Kidney (tissue), 14 donors: ENCODE results near the gene PYGB. TPM values are rescaled to one million over a fixed set of nuclear protein-coding genes. Genes with fewer than 3 reads are reported as not detected.

ENCODE experiments used
- DNase-seq, 5 donors: peaks; one replicate each; pipeline ENCODE4 v3.0.0-alpha.2; 2013 to 2020
- FAIRE-seq: peaks from 2 replicates; lab custom pipeline; 2012; peaks lifted over from hg19 to GRCh38; lab: Jason Lieb, UNC
- H3K27ac ChIP-seq, 2 donors: one replicate each; pipeline ENCODE4 v1.7.0; 2013; ENCODE audit warnings: low read depth in 2 of 2, low read length in 2 of 2, inconsistent platforms in 1 of 2
- H3K27me3 ChIP-seq: one replicate; pipeline ENCODE4 v1.7.1; 2013; ENCODE audit warnings: low read length, inconsistent platforms; ENCODE audit not compliant: control insufficient read depth, insufficient read depth
- H3K36me3 ChIP-seq, 3 donors: one replicate each; pipeline versions ENCODE4 v1.7.0 to v1.7.1; 2013; ENCODE audit warnings: low read length in 3 of 3, control low read depth in 1 of 3, inconsistent platforms in 1 of 3; ENCODE audit not compliant: insufficient read depth in 3 of 3, control insufficient read depth in 2 of 3
- H3K4me1 ChIP-seq, 3 donors: one replicate each; pipeline versions ENCODE4 v1.7.0 to v1.7.1; 2013; ENCODE audit warnings: low read length in 3 of 3, inconsistent platforms in 1 of 3, low read depth in 1 of 3; ENCODE audit not compliant: control insufficient read depth in 2 of 3, insufficient read depth in 2 of 3
- H3K4me3 ChIP-seq, 3 donors: one replicate each; pipeline versions ENCODE4 v1.7.0 to v1.8.1; 2013; ENCODE audit warnings: low read length in 3 of 3, control low read depth in 1 of 3, inconsistent platforms in 1 of 3
- H3K9ac ChIP-seq, 3 donors: one replicate each; pipeline versions ENCODE4 v1.7.0 to v1.7.1; 2013; ENCODE audit warnings: low read length in 3 of 3, control low read depth in 1 of 3, inconsistent platforms in 1 of 3
- H3K9me3 ChIP-seq, 3 donors: one replicate each; pipeline versions ENCODE4 v1.7.0 to v1.7.1; 2013; ENCODE audit warnings: low read length in 3 of 3, control low read depth in 1 of 3, inconsistent platforms in 1 of 3; ENCODE audit not compliant: control insufficient read depth in 2 of 3, insufficient read depth in 1 of 3
- intact Hi-C: fragments of 100-400 bp; cut with DNase I; formaldehyde crosslinking; loops from one replicate; pipeline ENCODE4 v1.11.1; 2022
- polyA plus RNA-seq: library from polyadenylated mRNA; stranded (reverse); fragments of 350-450 nt; fragmentation: Illumina TruSeq; extraction: RNeasy Lipid Tissue Mini Kit (QIAGEN cat#74804); gene quantifications from one replicate; pipeline ENCODE4 v1.2.3, GENCODE V29; 2014; ENCODE audit warnings: low read depth, low replicate concordance; ENCODE audit not compliant: insufficient read depth
- total RNA-seq: library from RNA; stranded (reverse); fragmentation: NEBNext Ultra II Directional; extraction: Animal tissue kit (Norgen Biotek cat#: 25700); gene quantifications from one replicate; pipeline ENCODE4 v1.2.1, GENCODE V29; 2021
- TF ChIP-seq, protein P1 (sequence below): IDR thresholded peaks from 3 replicates; pipeline ENCODE4 v1.5.1; 2012; ENCODE audit warnings: mild to moderate bottlenecking, moderate library complexity, borderline replicate concordance; ENCODE audit not compliant: insufficient read depth; ENCODE audit errors: extremely low read depth
- donor health status: control.
- donor health status: control.
- donor health status: control.
- donor health status: control.
- donor health status: control.
- donor health status: DM: yes; HTN: yes; CAD: no.
- donor health status: Normal renal cell carcinoma (clear cell type).

Gene PYGB
- total and polyA plus RNA-seq, 2 donors from 2014 or later, result 50.9 to 176 TPM

DNA sequence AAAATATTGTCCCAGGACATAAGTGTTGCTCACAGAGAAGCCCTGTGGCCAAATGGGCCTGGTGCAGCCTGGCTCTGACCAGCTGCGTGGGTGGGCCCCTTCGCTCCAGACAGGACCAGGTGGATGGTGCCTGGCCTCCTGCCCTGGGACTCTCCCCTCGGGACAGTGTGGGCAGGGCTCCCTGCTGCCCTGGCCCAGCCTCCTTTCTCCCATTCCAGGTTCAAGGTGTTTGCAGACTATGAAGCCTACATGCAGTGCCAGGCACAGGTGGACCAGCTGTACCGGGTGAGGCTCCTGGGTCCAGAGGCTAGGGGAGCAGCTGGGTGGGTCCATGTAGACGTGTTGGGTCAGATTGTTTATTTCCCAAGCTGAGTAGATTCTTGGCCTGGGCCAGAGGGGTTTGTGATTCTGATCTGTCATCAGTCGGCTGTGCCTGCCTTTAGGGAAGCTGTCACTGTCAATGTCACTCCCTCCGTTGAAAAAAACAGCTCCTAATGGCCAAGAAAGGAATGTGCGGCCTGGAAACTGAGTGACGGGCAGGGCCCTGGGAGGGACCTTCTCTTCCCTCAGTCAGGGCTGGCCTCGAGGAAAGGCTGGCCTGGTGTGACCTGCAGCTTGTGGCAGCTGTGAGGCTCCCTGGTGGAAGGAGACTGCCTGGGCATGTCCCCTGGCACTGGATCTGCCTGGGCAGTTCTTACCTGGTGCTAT is 47.7 kb downstream of the PYGB start:
- Histone ChIP-seq H3K9ac (no peak overlapping the region), H3K27me3 (no peaks in the 10 kb centered on the region), H3K27ac (peak overlapping the region; percentile 14 to 39), H3K9me3 (no peaks in the 10 kb centered on the region), H3K4me3 (no peak overlapping the region), H3K4me1 (peaks cover 0 to 15% (median 5%) of the 10 kb centered on the region in 3 donors), H3K36me3 (peaks cover 0 to 8% (median 0%) of the 10 kb centered on the region in 3 donors)
- DNase-seq (no peak), FAIRE-seq (no peak)
- intact Hi-C loops, result no loop called here
- TF ChIP-seq, protein P1, sequence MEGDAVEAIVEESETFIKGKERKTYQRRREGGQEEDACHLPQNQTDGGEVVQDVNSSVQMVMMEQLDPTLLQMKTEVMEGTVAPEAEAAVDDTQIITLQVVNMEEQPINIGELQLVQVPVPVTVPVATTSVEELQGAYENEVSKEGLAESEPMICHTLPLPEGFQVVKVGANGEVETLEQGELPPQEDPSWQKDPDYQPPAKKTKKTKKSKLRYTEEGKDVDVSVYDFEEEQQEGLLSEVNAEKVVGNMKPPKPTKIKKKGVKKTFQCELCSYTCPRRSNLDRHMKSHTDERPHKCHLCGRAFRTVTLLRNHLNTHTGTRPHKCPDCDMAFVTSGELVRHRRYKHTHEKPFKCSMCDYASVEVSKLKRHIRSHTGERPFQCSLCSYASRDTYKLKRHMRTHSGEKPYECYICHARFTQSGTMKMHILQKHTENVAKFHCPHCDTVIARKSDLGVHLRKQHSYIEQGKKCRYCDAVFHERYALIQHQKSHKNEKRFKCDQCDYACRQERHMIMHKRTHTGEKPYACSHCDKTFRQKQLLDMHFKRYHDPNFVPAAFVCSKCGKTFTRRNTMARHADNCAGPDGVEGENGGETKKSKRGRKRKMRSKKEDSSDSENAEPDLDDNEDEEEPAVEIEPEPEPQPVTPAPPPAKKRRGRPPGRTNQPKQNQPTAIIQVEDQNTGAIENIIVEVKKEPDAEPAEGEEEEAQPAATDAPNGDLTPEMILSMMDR, result no peak

DNA sequence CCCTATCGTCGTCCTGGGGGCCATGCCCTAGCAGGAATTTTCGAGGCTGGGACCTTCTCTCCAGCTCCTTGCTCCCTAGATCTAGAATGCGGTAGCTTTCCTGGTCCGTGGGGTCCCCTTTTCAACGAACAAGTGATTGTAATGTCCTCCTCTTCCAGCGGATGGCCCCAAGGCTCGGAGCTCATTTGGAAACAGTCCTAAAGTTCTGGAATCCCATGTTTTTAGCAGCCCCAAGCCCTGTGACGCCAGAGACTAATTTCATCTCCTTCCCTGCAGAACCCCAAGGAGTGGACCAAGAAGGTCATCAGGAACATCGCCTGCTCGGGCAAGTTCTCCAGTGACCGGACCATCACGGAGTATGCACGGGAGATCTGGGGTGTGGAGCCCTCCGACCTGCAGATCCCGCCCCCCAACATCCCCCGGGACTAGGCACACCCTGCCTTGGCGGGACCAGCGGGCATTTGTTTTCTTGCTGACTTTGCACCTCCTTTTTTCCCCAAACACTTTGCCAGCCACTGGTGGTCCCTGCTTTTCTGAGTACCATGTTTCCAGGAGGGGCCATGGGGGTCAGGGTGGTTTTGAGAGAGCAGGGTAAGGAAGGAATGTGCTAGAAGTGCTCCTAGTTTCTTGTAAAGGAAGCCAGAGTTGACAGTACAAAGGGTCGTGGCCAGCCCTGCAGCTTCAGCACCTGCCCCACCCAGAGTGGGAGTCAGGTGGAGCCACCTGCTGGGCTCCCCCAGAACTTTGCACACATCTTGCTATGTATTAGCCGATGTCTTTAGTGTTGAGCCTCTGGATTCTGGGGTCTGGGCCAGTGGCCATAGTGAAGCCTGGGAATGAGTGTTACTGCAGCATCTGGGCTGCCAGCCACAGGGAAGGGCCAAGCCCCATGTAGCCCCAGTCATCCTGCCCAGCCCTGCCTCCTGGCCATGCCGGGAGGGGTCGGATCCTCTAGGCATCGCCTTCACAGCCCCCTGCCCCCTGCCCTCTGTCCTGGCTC is 48.5 kb downstream of the PYGB start:
- Histone ChIP-seq H3K4me3 (no peak overlapping the region), H3K4me1 (peaks cover 0 to 15% (median 5%) of the 10 kb centered on the region in 3 donors), H3K27me3 (no peaks in the 10 kb centered on the region), H3K27ac (peak overlapping the region; percentile 14 to 39), H3K9me3 (no peaks in the 10 kb centered on the region), H3K9ac (no peak overlapping the region), H3K36me3 (peaks cover 0 to 8% (median 0%) of the 10 kb centered on the region in 3 donors)
- TF ChIP-seq, protein P1, result peak; percentile 21
- FAIRE-seq (no peak), DNase-seq (no peak)
- intact Hi-C loops, result no loop called here

DNA sequence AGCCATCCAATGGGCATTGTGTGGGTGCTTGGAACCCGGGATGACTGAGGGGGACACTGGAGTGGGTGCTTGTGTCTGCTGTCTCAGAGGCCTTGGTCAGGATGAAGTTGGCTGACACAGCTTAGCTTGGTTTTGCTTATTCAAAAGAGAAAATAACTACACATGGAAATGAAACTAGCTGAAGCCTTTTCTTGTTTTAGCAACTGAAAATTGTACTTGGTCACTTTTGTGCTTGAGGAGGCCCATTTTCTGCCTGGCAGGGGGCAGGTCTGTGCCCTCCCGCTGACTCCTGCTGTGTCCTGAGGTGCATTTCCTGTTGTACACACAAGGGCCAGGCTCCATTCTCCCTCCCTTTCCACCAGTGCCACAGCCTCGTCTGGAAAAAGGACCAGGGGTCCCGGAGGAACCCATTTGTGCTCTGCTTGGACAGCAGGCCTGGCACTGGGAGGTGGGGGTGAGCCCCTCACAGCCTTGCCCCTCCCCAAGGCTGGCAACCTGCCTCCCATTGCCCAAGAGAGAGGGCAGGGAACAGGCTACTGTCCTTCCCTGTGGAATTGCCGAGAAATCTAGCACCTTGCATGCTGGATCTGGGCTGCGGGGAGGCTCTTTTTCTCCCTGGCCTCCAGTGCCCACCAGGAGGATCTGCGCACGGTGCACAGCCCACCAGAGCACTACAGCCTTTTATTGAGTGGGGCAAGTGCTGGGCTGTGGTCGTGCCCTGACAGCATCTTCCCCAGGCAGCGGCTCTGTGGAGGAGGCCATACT is 49.4 kb downstream of the PYGB start:
- intact Hi-C loops, result no loop called here

More for the DNA sequence above, 49.4 kb downstream of the PYGB start:
- FAIRE-seq (no peak), DNase-seq (no peak)
- TF ChIP-seq, protein P1, result no peak
- H3K9ac ChIP-seq, result no peak overlapping the region
- peaks cover 0 to 5% (median 0%) of the 10 kb centered on the region in 3 donors for H3K36me3 ChIP-seq
- H3K4me3 ChIP-seq, result no peak overlapping the region
- no peaks in the 10 kb centered on the region for H3K27me3 ChIP-seq
- H3K9me3 ChIP-seq, result no peaks in the 10 kb centered on the region
- H3K27ac ChIP-seq, result no peak overlapping the region
- peaks cover 0 to 15% (median 5%) of the 10 kb centered on the region in 3 donors for H3K4me1 ChIP-seq
